Lower leg skin (tissue), 4 donors: ENCODE data around the gene PHF21A. TPM values are rescaled to one million over a fixed set of nuclear protein-coding genes. Genes with fewer than 3 reads are reported as not detected.

ENCODE experiments used
- DNase-seq, 2 donors: peaks; one replicate each; pipeline ENCODE4 v3.0.0-alpha.2; 2019; ENCODE audit warnings: low spot score in 2 of 2
- H3K4me3 ChIP-seq: fragments of 200-600 bp; sonication (generic); 2 replicates; pipeline ENCODE4 v1.5.1; 2017; ENCODE audit warnings: mild to moderate bottlenecking, low read depth; ENCODE audit not compliant: poor library complexity, severe bottlenecking
- POLR2A ChIP-seq, 2 donors: fragments of 450-650 bp; IDR thresholded peaks; one replicate each; pipeline ENCODE4 v1.6.1; 2016 to 2017; ENCODE audit warnings: antibody characterized with exemption in 2 of 2, mild to moderate bottlenecking in 1 of 2, moderate library complexity in 1 of 2
- WGBS, 2 donors: methylation state at CpG; one replicate each; pipeline ENCODE4 v1.1.5; 2018; 5-methylcytosine and 5-hydroxymethylcytosine counted together
- intact Hi-C: fragments of 100-400 bp; cut with DNase I; formaldehyde crosslinking; loops from one replicate; pipeline ENCODE4 v1.15.0; 2023; ENCODE audit warnings: low total_unique reads
- total RNA-seq, 4 donors: library from RNA; depleted of rRNA; stranded (reverse); fragments of >200 nt; gene quantifications; one replicate each; pipeline ENCODE4 v1.1.0, GENCODE V29; 2016
- TF ChIP-seq, protein P1 (sequence below), 3 donors: fragments of 450-650 bp; IDR thresholded peaks; one replicate each; pipeline ENCODE4 v1.5.1; 2016; ENCODE audit warnings: antibody characterized with exemption in 3 of 3, mild to moderate bottlenecking in 3 of 3, moderate library complexity in 2 of 3

PHF21A gene
- total RNA-seq, 4 donors from 2014 or later = 16.4 to 52.4 (median 31.5) TPM

DNA sequence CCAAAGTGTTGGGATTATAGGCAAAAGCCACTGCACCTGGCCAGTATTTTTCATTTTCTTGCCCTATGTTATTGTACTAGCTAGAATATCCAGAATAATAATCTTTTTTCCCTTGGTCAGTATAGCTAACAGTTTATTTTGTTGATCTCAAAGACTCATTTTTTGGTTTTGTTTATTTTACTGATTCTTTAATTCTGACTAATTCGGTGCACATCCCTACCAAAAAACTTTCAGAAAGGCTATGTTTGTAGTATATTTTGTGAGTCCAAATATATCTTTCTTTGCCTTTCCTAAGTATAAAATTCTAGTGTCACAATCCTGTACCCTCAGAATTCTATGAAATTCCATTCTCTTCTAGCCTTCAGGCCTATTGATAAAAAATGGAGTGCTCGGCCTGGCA lies 84.3 kb downstream of the PHF21A start:
- no peak overlapping the region for H3K4me3 ChIP-seq
- TF ChIP-seq, protein P1, sequence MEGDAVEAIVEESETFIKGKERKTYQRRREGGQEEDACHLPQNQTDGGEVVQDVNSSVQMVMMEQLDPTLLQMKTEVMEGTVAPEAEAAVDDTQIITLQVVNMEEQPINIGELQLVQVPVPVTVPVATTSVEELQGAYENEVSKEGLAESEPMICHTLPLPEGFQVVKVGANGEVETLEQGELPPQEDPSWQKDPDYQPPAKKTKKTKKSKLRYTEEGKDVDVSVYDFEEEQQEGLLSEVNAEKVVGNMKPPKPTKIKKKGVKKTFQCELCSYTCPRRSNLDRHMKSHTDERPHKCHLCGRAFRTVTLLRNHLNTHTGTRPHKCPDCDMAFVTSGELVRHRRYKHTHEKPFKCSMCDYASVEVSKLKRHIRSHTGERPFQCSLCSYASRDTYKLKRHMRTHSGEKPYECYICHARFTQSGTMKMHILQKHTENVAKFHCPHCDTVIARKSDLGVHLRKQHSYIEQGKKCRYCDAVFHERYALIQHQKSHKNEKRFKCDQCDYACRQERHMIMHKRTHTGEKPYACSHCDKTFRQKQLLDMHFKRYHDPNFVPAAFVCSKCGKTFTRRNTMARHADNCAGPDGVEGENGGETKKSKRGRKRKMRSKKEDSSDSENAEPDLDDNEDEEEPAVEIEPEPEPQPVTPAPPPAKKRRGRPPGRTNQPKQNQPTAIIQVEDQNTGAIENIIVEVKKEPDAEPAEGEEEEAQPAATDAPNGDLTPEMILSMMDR (IDR thresholded peaks at IDR 0.05) = no peak
- TF ChIP-seq POLR2A (IDR thresholded peaks at IDR 0.05) = no peak
- DNase-seq = no peak
- 91 to 97% methylated on average over 2 of the region's 2 CpGs for WGBS, 2 donors
- intact Hi-C loops = no loop called here

DNA sequence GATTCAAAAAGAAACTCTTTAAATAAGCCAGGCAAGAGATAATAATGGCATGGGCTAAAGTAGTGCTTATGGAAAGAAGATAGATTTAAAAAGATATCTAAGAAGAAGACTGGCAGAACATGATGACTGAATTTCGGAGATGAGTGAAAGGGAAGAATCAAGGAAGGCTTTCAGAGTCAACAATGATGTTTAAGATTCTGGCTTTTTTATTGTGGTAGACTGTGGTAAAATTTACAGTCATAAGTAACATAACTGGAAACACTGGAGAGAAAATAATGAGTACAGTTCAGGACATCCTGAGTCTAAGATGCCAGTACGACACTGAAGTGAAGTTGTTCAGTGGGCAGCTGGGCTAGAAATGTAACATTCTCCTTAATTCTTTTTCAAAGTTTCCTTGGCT lies 85.2 kb downstream of the PHF21A start:
- no peak overlapping the region for H3K4me3 ChIP-seq
- TF ChIP-seq, protein P1 (IDR thresholded peaks at IDR 0.05) = no peak
- no peak for TF ChIP-seq POLR2A (IDR thresholded peaks at IDR 0.05)
- intact Hi-C loops = no loop called here
- 91 to 94% methylated on average over 2 of the region's 2 CpGs for WGBS, 2 donors
- DNase-seq = no peak

DNA sequence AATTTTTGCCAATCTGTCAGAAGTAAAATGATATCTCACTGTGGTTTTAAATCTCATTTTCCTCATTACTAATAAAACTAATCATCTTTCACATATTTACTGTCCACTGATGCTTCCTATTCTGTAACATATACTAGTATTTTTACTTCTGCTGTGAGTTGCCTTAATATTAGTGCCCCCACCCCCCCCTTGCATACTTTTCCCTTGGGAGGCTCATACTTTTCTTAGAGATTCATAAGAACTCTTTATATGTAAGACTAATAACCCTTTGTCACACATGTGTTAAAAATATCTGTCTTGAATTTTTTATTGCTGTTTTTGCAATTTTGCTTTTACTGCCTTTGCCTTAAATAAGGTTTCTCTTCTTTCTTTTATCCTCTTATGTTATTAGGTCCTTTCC lies 87.2 kb downstream of the PHF21A start:
- DNase-seq = no peak
- intact Hi-C loops = no loop called here
- TF ChIP-seq POLR2A (IDR thresholded peaks at IDR 0.05) = no peak
- TF ChIP-seq, protein P1 (IDR thresholded peaks at IDR 0.05) = no peak
- H3K4me3 ChIP-seq = no peak overlapping the region

DNA sequence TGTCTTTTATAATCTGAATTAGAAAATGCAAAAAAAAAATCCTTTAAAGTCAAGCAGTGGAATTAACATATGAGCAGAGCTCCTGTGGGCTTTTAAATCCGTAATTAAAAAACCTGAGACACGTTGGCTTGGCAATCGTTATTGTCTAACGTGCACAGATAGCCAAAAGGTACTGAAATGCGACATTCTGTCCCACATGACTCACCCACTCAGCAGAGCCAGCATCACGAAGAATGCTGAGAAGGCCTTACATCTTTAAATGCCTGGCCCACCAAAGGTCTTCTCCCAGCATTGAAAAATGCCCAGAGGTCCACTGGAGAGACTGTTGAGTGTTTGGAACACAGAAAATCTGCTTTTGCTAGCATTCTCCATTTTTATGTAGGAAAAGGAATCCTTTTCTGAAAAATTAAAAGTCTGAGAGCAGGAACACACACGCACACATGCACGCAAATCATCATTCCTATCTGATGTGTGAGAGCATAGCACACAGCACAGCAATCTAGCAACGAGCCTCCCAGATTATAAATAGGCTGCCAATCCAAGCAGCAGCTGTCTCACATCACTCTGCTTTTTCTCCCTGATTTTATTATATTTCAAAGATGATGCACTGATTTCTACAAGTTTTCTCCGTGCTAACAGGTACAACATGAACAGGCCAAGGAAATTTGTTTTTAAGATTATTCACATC lies 94.5 kb downstream of the PHF21A start:
- intact Hi-C loops = no loop called here
- H3K4me3 ChIP-seq = no peak overlapping the region
- WGBS, 2 donors = 33 to 38% methylated on average over 10 of the region's 10 CpGs
- DNase-seq = no peak
- TF ChIP-seq, protein P1 (IDR thresholded peaks at IDR 0.05) = no peak
- TF ChIP-seq POLR2A (IDR thresholded peaks at IDR 0.05) = no peak

DNA sequence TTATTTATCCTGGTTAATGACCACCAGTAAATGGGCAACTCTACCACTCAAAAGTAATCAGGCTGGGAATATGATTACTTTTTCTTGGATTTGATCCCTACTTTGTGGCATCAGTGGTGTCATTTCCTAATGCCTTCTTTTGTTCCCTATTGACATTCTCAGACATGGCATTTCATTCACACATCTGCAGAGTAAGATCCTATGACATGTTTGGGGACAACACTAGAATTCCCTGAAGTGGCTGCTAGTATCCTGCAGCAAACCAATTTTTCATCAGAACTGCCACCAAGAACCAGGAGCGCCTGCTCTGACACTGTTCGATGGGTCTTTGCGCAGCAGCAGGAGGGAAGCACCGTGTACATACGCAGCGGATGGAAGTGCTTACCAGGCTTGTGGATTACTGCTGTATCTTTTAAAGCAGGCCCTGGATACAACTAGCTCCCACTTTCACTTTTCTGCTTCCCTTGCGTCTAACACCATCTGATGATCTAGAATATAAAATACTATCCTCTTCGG lies 101.1 kb downstream of the PHF21A start:
- TF ChIP-seq, protein P1 (IDR thresholded peaks at IDR 0.05) = no peak
- no peak for TF ChIP-seq POLR2A (IDR thresholded peaks at IDR 0.05)
- 93 to 98% methylated on average over 8 of the region's 8 CpGs for WGBS, 2 donors
- intact Hi-C loops = no loop called here
- H3K4me3 ChIP-seq = no peak overlapping the region
- no peak for DNase-seq

DNA sequence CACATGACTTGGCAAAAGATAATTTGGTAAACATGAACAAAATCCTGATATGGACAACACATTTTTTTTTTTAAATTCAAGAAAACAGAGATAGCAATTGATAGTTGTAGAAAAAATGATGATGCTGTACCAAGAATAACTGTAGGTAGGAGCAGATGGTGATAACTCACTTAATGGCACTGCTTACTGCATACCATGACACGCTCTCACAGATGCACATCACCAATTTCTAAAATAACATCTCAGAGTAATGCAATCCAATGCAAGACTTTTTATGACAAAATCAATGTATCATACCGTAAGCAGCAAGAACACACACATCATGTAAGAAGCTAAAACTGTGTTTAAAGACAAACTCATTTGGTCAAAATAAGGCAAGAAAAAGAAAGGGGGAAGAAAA lies 102.6 kb downstream of the PHF21A start:
- intact Hi-C loops = no loop called here
- no peak overlapping the region for H3K4me3 ChIP-seq
- TF ChIP-seq POLR2A (IDR thresholded peaks at IDR 0.05) = no peak
- TF ChIP-seq, protein P1 (IDR thresholded peaks at IDR 0.05) = no peak
- 94 to 98% methylated on average over 2 of the region's 2 CpGs for WGBS, 2 donors
- no peak for DNase-seq
